Stimulated activated naive CD4-positive, alpha-beta T cell (primary cell): ENCODE measurements around the gene TAS2R14.

Experiments
- DNase-seq, 6 experiments: peaks; one replicate each; lab custom pipeline; 2025; lab: John Stamatoyannopoulos, UW

TAS2R14 gene

DNA sequence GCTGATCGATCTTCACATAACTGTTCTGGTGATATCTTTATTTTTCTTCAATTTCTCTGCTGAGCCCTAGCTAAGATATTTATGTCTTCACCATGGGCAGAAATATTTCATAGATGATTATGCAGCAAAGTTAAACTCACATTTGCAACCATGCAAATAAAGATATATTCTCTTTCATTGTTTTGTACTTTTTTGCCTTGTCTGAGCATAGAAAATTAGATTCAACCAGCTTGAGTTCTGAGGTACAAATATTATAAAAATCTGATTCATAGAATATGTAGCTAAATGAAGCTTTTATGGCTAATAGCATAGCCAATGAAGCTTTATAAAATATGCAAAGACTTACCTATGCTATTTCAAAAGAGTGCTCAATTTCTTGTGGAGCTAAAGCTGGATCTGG, 29.6 kb downstream of the TAS2R14 start, which contains the start of gene TAS2R13:
Gene TAS2R13 (minus strand): TSS at position 101 of the 400 bp plus-strand sequence. CDS start 264 bp downstream, outside the sequence.
- no peak for DNase-seq

GRCh38 chr12:10904686-10905085, 34.4 kb downstream of the TAS2R14 start:
- DNase-seq = no peak

DNA sequence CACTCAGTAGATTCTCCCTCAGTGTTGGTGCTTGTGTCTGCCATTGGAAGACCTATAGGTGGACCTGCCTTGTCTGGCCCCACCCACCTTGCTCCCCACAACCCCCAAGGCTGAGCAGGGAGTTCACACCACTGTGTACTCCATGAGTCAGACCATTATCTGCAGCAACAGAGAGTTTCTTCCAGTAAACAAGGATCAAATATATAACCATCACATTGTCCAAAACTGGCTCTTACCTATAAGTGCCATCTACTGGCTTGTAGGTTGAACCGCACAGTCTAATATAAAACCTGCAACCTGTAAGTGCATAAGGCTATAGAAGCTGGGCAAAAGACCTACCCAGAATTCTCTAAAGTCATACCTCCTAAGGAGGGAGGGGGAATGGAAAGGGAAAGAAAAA, 37.6 kb downstream of the TAS2R14 start:
- DNase-seq = no peak

GRCh38 chr12:10900972-10901371, 38.1 kb downstream of the TAS2R14 start:
- no peak for DNase-seq

DNA sequence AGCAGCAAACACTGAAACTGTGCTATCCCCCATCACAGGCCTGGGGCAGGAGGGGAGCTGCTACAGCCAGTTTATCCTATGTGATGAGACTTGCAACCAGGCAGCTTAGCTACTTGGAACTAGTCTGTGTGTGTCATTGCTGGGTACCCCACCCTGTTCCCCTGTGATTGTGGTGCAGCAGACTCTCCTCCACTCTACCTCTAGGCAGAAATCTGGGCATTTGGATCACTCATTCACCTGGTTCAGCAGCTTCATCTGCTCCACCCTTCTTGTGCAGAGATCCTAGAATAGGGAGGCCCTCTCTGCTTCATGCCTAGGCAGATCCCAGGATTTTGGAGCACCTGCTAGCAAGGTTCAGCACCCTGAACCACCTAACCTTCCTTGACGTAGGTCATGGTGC, 38.5 kb downstream of the TAS2R14 start:
- DNase-seq = no peak

DNA sequence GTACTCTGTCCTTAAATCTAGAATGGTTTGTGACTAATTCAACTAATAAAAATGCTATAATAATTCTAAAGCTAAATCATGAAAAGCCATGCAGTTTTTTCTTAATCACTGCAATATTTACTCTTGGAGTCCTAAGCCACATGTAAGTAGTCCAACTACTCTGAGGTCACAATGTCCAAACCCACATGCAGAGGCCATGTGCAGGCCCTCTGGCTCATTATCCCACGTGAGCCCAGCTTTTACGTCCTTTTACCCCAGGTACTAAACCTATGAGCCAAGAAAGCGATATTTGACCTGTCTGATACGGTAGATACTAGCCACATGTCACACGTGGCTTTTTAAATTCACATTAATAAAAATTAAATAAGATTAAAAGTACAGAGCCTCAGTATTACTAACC, 42.2 kb downstream of the TAS2R14 start:
- no peak for DNase-seq

DNA sequence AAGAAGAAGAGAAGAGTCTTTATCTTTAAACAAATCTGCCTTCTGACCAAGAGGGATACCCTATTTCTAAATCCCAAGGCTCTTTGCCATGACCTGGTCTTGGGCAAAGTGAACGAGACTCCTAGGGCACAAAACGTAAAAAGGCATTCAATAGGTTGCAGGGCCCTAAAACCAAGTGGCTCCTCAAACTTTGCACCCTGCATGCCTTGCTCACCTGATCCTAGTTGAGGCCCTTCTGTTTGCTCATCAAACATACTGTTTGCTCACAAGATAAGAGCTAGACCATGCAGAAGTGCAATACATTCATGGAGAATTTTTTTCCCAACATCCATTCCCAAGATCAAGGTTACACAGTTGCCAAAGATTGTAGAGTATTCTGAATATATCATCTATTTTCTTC, 47.1 kb downstream of the TAS2R14 start:
- DNase-seq = no peak

DNA sequence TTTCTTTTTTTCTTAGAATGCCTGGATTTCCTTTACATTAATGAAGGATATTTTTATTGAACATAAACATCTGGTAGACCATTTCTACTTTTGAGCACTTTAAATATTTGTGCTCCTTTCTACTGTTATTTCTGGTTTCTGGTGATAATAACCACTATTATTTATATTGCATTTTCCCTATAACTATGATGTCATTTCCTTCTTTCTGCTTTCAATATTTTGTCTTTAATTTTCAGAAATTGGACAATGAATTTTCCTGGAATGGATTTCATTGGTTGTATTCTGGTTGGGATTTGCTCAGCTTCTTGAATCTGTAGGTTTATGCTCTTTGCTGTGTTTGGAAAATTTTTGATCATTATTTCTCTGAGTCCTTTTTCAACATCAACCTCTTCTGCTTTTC, 49.8 kb downstream of the TAS2R14 start:
- no peak for DNase-seq
